ENCODE results near the gene CDK5.

GRCh38 chr7:151017953-151018420 is 39.7 kb downstream of the CDK5 start:
- TF ChIP-seq TAF1 (IDR thresholded peaks at IDR 0.05; ENCODE audit: low read depth, low read length) (no peak), POLR2A (IDR thresholded peaks at IDR 0.05; ENCODE audit: low read depth, low read length) (no peak), POLR2AphosphoS5 (IDR thresholded peaks at IDR 0.05; ENCODE audit: low read depth, low read length) (no peak)
